ENCODE results near the gene C4BPB. TPM values are rescaled to one million over a fixed set of nuclear protein-coding genes. Genes with fewer than 3 reads are reported as not detected.

Gene C4BPB
- total RNA-seq, 1 donor from 2014 or later = 0.25 TPM

GRCh38 chr1:207058252-207058651 lies 30.4 kb upstream of the C4BPB start:
- no peak overlapping the region for H3K27ac ChIP-seq (ENCODE audit: low read depth, low read length)
- H3K4me3 Mint-ChIP-seq (ENCODE audit: unreplicated experiment) = no peak overlapping the region
- peaks cover 11% of the 10 kb centered on the region for H3K36me3 Mint-ChIP-seq (ENCODE audit: low read depth, unreplicated experiment)
- H3K9ac ChIP-seq (ENCODE audit: low read length) = no peak overlapping the region
- no peak for FAIRE-seq
- H3K27ac Mint-ChIP-seq (ENCODE audit: unreplicated experiment) = no peak overlapping the region
- no peak overlapping the region for H3K4me3 ChIP-seq (ENCODE audit: insufficient read depth, low read depth, low read length)
- DNase-seq (ENCODE audit: low read depth) = no peak
- H3K79me2 ChIP-seq (ENCODE audit: insufficient read depth, low read length) = no peaks in the 10 kb centered on the region
- H3K9me3 ChIP-seq (ENCODE audit: insufficient read depth, low read depth, low read length) = no peaks in the 10 kb centered on the region
- H3K9me3 Mint-ChIP-seq (ENCODE audit: unreplicated experiment) = no peaks in the 10 kb centered on the region
- no peak overlapping the region for H3K4me2 ChIP-seq (ENCODE audit: low read length)
- H2AFZ ChIP-seq (ENCODE audit: low read depth, low read length) = no peak overlapping the region
- no peaks in the 10 kb centered on the region for H3K4me1 ChIP-seq (ENCODE audit: insufficient read depth, low read length)
- H3K27me3 Mint-ChIP-seq (ENCODE audit: low read depth, unreplicated experiment) = no peaks in the 10 kb centered on the region
- H3K36me3 ChIP-seq (ENCODE audit: insufficient read depth, low read length) = no peaks in the 10 kb centered on the region
- H3K27me3 ChIP-seq (ENCODE audit: insufficient read depth, low read length) = no peaks in the 10 kb centered on the region
- no peaks in the 10 kb centered on the region for H4K20me1 ChIP-seq (ENCODE audit: insufficient read depth, low read length)
- H3K4me1 Mint-ChIP-seq (ENCODE audit: low read depth, unreplicated experiment) = no peaks in the 10 kb centered on the region
- TF ChIP-seq CTCF (IDR thresholded peaks at IDR 0.05; ENCODE audit: insufficient read depth, low read depth, low read length) (no peak), EZH2 (IDR thresholded peaks at IDR 0.05; ENCODE audit: insufficient read depth, low read length) (no peak)

DNA sequence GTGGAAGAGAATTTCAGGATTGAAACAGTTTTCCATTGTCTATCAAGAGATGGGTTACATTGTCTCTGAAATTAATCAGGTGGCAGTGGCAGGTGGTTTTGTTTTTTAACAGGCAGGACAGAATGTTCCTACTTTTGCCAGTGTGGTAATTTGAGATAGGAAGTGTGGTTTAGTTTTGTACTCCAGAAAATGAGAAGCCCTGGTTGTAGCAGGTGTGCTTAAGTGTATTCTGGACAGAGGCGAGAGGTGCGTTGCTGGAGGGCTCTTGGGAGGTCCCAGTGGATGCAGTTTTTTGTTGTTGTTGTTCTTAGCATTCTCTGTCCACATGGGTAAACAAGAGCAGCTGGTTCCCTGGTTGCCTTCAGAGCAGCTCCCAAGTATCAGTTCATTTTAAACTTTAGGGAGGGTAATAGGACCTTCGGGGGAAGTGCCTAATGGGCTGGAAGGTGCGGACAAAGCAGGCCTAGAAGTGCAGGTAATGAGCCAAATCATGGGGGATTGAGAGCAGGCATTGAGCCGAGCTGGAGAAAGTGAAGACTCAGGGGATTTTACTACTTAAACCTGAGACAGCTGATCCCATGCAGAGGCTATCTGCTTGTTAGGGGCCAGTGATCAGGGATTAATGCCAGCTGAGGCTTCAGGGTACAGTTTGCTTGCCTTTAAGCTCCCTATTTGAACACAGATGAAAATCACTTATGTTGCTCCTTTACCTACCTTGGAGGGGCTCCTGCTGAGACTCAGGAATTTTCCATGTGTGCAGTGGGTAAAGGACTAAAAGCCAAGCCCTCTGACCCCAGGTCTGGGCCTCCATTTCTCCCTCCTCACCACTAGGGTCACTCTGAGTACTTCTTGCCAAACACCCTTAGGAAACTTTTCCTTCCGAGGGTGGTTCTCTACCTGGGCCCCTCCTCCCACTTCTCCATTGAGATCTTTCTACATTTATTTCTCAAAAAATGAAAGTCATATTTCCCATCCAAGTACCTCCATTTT lies 29.5 kb upstream of the C4BPB start:
- Histone ChIP-seq H3K79me2 (ENCODE audit: insufficient read depth, low read length) (no peaks in the 10 kb centered on the region), H2AFZ (ENCODE audit: low read depth, low read length) (no peak overlapping the region), H3K4me3 (ENCODE audit: insufficient read depth, low read depth, low read length) (no peak overlapping the region), H3K36me3 (ENCODE audit: insufficient read depth, low read length) (no peaks in the 10 kb centered on the region), H3K9ac (ENCODE audit: low read length) (no peak overlapping the region), H3K4me2 (ENCODE audit: low read length) (no peak overlapping the region), H3K4me1 (ENCODE audit: insufficient read depth, low read length) (no peaks in the 10 kb centered on the region), H3K27ac (ENCODE audit: low read depth, low read length) (no peak overlapping the region), H3K9me3 (ENCODE audit: insufficient read depth, low read depth, low read length) (no peaks in the 10 kb centered on the region), H4K20me1 (ENCODE audit: insufficient read depth, low read length) (no peaks in the 10 kb centered on the region), H3K27me3 (ENCODE audit: insufficient read depth, low read length) (no peaks in the 10 kb centered on the region)
- Mint-ChIP-seq H3K9me3 (ENCODE audit: unreplicated experiment) (no peaks in the 10 kb centered on the region), H3K36me3 (ENCODE audit: low read depth, unreplicated experiment) (peaks cover 18% of the 10 kb centered on the region), H3K4me3 (ENCODE audit: unreplicated experiment) (no peak overlapping the region), H3K27me3 (ENCODE audit: low read depth, unreplicated experiment) (no peaks in the 10 kb centered on the region), H3K27ac (ENCODE audit: unreplicated experiment) (no peak overlapping the region), H3K4me1 (ENCODE audit: low read depth, unreplicated experiment) (no peaks in the 10 kb centered on the region)
- FAIRE-seq (no peak), DNase-seq (ENCODE audit: low read depth) (no peak)
- TF ChIP-seq CTCF (IDR thresholded peaks at IDR 0.05; ENCODE audit: insufficient read depth, low read depth, low read length) (no peak), EZH2 (IDR thresholded peaks at IDR 0.05; ENCODE audit: insufficient read depth, low read length) (no peak)

- Histone ChIP-seq H3K4me3 (ENCODE audit: insufficient read depth, low read depth, low read length) (no peak overlapping the region), H4K20me1 (ENCODE audit: insufficient read depth, low read length) (no peaks in the 10 kb centered on the region), H3K9ac (ENCODE audit: low read length) (no peak overlapping the region), H3K4me2 (ENCODE audit: low read length) (no peak overlapping the region), H3K27me3 (ENCODE audit: insufficient read depth, low read length) (no peaks in the 10 kb centered on the region), H3K9me3 (ENCODE audit: insufficient read depth, low read depth, low read length) (no peaks in the 10 kb centered on the region), H3K4me1 (ENCODE audit: insufficient read depth, low read length) (no peaks in the 10 kb centered on the region), H2AFZ (ENCODE audit: low read depth, low read length) (no peak overlapping the region), H3K27ac (ENCODE audit: low read depth, low read length) (no peak overlapping the region), H3K79me2 (ENCODE audit: insufficient read depth, low read length) (no peaks in the 10 kb centered on the region), H3K36me3 (ENCODE audit: insufficient read depth, low read length) (no peaks in the 10 kb centered on the region)
- TF ChIP-seq EZH2 (IDR thresholded peaks at IDR 0.05; ENCODE audit: insufficient read depth, low read length) (no peak), CTCF (IDR thresholded peaks at IDR 0.05; ENCODE audit: insufficient read depth, low read depth, low read length) (no peak)
- Mint-ChIP-seq H3K27me3 (ENCODE audit: low read depth, unreplicated experiment) (no peaks in the 10 kb centered on the region), H3K4me3 (ENCODE audit: unreplicated experiment) (no peak overlapping the region), H3K36me3 (ENCODE audit: low read depth, unreplicated experiment) (peaks cover 20% of the 10 kb centered on the region), H3K27ac (ENCODE audit: unreplicated experiment) (no peak overlapping the region), H3K9me3 (ENCODE audit: unreplicated experiment) (no peaks in the 10 kb centered on the region), H3K4me1 (ENCODE audit: low read depth, unreplicated experiment) (no peaks in the 10 kb centered on the region)
- DNase-seq (ENCODE audit: low read depth) (no peak), FAIRE-seq (no peak)
These were observed 28.8 kb upstream of the C4BPB start for GRCh38 chr1:207059881-207060280.

Measured in astrocyte (in vitro differentiated cells and primary cell).